HepG2 (cell line): ENCODE data around the gene KLHDC8B. TPM values are rescaled to one million over a fixed set of nuclear protein-coding genes. Genes with fewer than 3 reads are reported as not detected.

Experiments
- ATRX ChIP-seq: sonication (generic); formaldehyde crosslinking; IDR thresholded peaks from 2 replicates; pipeline ENCODE4 v1.4.0; 2020; ENCODE audit warnings: missing genetic modification reagents, borderline replicate concordance
- BHLHE40 ChIP-seq: IDR thresholded peaks from 2 replicates; pipeline ENCODE4 v1.6.1; 2011; ENCODE audit warnings: low read length, improper control_type of control experiment
- CC2D1A ChIP-seq: sonication (generic); formaldehyde crosslinking; IDR thresholded peaks from 2 replicates; pipeline ENCODE4 v1.8.1; 2023; ENCODE audit warnings: mild to moderate bottlenecking, missing genetic modification reagents
- GATAD2A ChIP-seq: IDR thresholded peaks from 2 replicates; pipeline ENCODE4 v1.6.1; 2016
- HNF4A ChIP-seq: sonication (generic); formaldehyde crosslinking; IDR thresholded peaks from 2 replicates; pipeline ENCODE4 v1.4.0; 2020; ENCODE audit warnings: missing genetic modification reagents
- NFE2L2 ChIP-seq: fragments of 150-350 bp; IDR thresholded peaks from 2 replicates; pipeline ENCODE4 v1.6.1; 2014; ENCODE audit warnings: low read length
- NFRKB ChIP-seq: fragments of 450-650 bp; IDR thresholded peaks from 2 replicates; pipeline ENCODE4 v1.6.1; 2017
- NRL ChIP-seq: sonication (generic); formaldehyde crosslinking; IDR thresholded peaks from 2 replicates; pipeline ENCODE4 v1.5.0; 2020; ENCODE audit warnings: missing genetic modification reagents, mild to moderate bottlenecking, moderate library complexity, borderline replicate concordance
- RCOR2 ChIP-seq: IDR thresholded peaks from 2 replicates; pipeline ENCODE4 v1.6.1; 2016; ENCODE audit warnings: missing biosample characterization, missing genetic modification reagents
- THAP9 ChIP-seq: sonication (generic); formaldehyde crosslinking; IDR thresholded peaks from 2 replicates; pipeline ENCODE4; 2020; ENCODE audit warnings: missing genetic modification reagents, mild to moderate bottlenecking, borderline replicate concordance
- YEATS2 ChIP-seq: sonication (generic); formaldehyde crosslinking; IDR thresholded peaks from 2 replicates; pipeline ENCODE4 v1.4.0; 2020; ENCODE audit warnings: missing genetic modification reagents, borderline replicate concordance
- YY1 ChIP-seq: IDR thresholded peaks from 2 replicates; pipeline ENCODE4 v1.6.1; 2011; ENCODE audit warnings: low read length, low read depth, moderate library complexity, mild to moderate bottlenecking; ENCODE audit not compliant: insufficient read depth, insufficient replicate concordance
- ZNF230 ChIP-seq: sonication (generic); formaldehyde crosslinking; IDR thresholded peaks from 2 replicates; pipeline ENCODE4 v1.4.0; 2020; ENCODE audit warnings: mild to moderate bottlenecking, missing genetic modification reagents
- ZNF251 ChIP-seq: sonication (generic); formaldehyde crosslinking; IDR thresholded peaks from 2 replicates; pipeline ENCODE4 v1.9.0; 2021; ENCODE audit warnings: mild to moderate bottlenecking, missing genetic modification reagents
- ZNF546 ChIP-seq: sonication (generic); formaldehyde crosslinking; conservative IDR thresholded peaks from 2 replicates; pipeline ENCODE4 v1.8.1; 2023; ENCODE audit warnings: mild to moderate bottlenecking, missing genetic modification reagents
- ZNF644 ChIP-seq: IDR thresholded peaks from 2 replicates; pipeline ENCODE4 v1.6.1; 2016; ENCODE audit warnings: low read depth
- ZNF678 ChIP-seq: sonication (generic); formaldehyde crosslinking; IDR thresholded peaks from 2 replicates; pipeline ENCODE4 v1.4.0; 2020; ENCODE audit warnings: mild to moderate bottlenecking, missing genetic modification reagents
- ZNF768 ChIP-seq: sonication (generic); formaldehyde crosslinking; IDR thresholded peaks from 2 replicates; pipeline ENCODE4 v1.4.0; 2020; ENCODE audit warnings: missing genetic modification reagents
- ZNF773 ChIP-seq: sonication (generic); formaldehyde crosslinking; IDR thresholded peaks from 2 replicates; pipeline ENCODE4 v1.4.0; 2020; ENCODE audit warnings: missing genetic modification reagents, borderline replicate concordance
- ZSCAN21 ChIP-seq: sonication (generic); formaldehyde crosslinking; IDR thresholded peaks from 2 replicates; pipeline ENCODE4 v1.8.0; 2022; ENCODE audit warnings: mild to moderate bottlenecking, missing genetic modification reagents, moderate library complexity, borderline replicate concordance
- polyA plus RNA-seq, 8 experiments: library from polyadenylated mRNA; depleted of rRNA in 3 of 8; stranded (reverse) in 7 of 8; unstranded in 1 of 8; fragments of >200 nt; fragmentation: Illumina TruSeq in 4 of 8; extraction: Trizol in 4 of 8; gene quantifications; 2 replicates each; pipeline versions ENCODE4 v1.2.1 to v1.2.3, GENCODE V29; 2011 to 2016; ENCODE audit warnings: low read depth in 4 of 8, missing spikeins in 1 of 8, mixed read lengths in 1 of 8; ENCODE audit not compliant: insufficient read depth in 1 of 8
- total RNA-seq, 5 experiments: library from RNA; depleted of rRNA; stranded (reverse); fragments of >200 nt; fragmentation: Illumina TruSeq; extraction: Trizol; gene quantifications; 2 replicates each; pipeline ENCODE4 v1.2.3, GENCODE V29; 2016; ENCODE audit warnings: low read depth in 1 of 5
- TF ChIP-seq, protein P1 (sequence below): sonication (generic); formaldehyde crosslinking; IDR thresholded peaks from 2 replicates; pipeline ENCODE4 v1.5.1; 2020; ENCODE audit warnings: mild to moderate bottlenecking, missing genetic modification reagents, borderline replicate concordance
- TF ChIP-seq, protein P2 (sequence below): sonication (generic); formaldehyde crosslinking; IDR thresholded peaks from 2 replicates; pipeline ENCODE4 v1.5.1; 2020; ENCODE audit warnings: missing genetic modification reagents, mild to moderate bottlenecking, borderline replicate concordance

KLHDC8B gene
- total and polyA plus RNA-seq, 2 of the 13 experiments (the other 11 are each of a cell fraction or from before 2014, with no cell fraction given) = 17.2 to 17.8 TPM

DNA sequence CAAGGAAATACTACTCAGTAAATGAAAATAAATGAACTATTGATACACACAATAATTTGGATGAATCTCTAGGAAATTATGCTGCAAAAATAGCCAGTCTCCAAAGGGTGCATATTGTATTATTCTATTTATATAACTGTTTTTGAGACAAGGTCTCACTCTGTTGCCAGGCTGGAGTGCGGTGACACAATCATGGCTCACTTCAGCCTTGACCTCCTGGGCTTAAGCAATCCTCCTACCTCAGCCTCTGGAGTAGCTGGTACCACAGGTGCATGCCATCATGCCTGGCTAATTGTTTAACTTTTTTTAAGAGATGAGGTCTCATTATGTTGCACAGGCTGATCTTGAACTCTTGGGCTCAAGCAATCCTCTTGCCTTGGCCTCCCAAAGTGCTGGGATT lies 12.5 kb downstream of the KLHDC8B start (continued):
- no peak for TF ChIP-seq ZNF768 (CRISPR knock-in tag)
- TF ChIP-seq ZNF546 (CRISPR knock-in tag) = no peak
- no peak for TF ChIP-seq CC2D1A (CRISPR knock-in tag)
- TF ChIP-seq NRL = no peak
- no peak for TF ChIP-seq ATRX (CRISPR knock-in tag)
- no peak for TF ChIP-seq NFE2L2
- TF ChIP-seq HNF4A (CRISPR knock-in tag) = peak; percentile 67
- TF ChIP-seq ZSCAN21 (CRISPR knock-in tag) = no peak
- no peak for TF ChIP-seq RCOR2 (CRISPR knock-in tag)
- no peak for TF ChIP-seq ZNF251 (CRISPR knock-in tag)
- TF ChIP-seq, protein P1, sequence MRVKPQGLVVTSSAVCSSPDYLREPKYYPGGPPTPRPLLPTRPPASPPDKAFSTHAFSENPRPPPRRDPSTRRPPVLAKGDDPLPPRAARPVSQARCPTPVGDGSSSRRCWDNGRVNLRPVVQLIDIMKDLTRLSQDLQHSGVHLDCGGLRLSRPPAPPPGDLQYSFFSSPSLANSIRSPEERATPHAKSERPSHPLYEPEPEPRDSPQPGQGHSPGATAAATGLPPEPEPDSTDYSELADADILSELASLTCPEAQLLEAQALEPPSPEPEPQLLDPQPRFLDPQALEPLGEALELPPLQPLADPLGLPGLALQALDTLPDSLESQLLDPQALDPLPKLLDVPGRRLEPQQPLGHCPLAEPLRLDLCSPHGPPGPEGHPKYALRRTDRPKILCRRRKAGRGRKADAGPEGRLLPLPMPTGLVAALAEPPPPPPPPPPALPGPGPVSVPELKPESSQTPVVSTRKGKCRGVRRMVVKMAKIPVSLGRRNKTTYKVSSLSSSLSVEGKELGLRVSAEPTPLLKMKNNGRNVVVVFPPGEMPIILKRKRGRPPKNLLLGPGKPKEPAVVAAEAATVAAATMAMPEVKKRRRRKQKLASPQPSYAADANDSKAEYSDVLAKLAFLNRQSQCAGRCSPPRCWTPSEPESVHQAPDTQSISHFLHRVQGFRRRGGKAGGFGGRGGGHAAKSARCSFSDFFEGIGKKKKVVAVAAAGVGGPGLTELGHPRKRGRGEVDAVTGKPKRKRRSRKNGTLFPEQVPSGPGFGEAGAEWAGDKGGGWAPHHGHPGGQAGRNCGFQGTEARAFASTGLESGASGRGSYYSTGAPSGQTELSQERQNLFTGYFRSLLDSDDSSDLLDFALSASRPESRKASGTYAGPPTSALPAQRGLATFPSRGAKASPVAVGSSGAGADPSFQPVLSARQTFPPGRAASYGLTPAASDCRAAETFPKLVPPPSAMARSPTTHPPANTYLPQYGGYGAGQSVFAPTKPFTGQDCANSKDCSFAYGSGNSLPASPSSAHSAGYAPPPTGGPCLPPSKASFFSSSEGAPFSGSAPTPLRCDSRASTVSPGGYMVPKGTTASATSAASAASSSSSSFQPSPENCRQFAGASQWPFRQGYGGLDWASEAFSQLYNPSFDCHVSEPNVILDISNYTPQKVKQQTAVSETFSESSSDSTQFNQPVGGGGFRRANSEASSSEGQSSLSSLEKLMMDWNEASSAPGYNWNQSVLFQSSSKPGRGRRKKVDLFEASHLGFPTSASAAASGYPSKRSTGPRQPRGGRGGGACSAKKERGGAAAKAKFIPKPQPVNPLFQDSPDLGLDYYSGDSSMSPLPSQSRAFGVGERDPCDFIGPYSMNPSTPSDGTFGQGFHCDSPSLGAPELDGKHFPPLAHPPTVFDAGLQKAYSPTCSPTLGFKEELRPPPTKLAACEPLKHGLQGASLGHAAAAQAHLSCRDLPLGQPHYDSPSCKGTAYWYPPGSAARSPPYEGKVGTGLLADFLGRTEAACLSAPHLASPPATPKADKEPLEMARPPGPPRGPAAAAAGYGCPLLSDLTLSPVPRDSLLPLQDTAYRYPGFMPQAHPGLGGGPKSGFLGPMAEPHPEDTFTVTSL = peak; percentile 34; the same call in 1 of the 2 replicates
- no peak for TF ChIP-seq ZNF678 (CRISPR knock-in tag)
- TF ChIP-seq NFRKB = no peak
- peak; percentile 50; the same call in 1 of the 2 replicates for TF ChIP-seq ZNF644 (CRISPR knock-in tag)
- TF ChIP-seq, protein P2, sequence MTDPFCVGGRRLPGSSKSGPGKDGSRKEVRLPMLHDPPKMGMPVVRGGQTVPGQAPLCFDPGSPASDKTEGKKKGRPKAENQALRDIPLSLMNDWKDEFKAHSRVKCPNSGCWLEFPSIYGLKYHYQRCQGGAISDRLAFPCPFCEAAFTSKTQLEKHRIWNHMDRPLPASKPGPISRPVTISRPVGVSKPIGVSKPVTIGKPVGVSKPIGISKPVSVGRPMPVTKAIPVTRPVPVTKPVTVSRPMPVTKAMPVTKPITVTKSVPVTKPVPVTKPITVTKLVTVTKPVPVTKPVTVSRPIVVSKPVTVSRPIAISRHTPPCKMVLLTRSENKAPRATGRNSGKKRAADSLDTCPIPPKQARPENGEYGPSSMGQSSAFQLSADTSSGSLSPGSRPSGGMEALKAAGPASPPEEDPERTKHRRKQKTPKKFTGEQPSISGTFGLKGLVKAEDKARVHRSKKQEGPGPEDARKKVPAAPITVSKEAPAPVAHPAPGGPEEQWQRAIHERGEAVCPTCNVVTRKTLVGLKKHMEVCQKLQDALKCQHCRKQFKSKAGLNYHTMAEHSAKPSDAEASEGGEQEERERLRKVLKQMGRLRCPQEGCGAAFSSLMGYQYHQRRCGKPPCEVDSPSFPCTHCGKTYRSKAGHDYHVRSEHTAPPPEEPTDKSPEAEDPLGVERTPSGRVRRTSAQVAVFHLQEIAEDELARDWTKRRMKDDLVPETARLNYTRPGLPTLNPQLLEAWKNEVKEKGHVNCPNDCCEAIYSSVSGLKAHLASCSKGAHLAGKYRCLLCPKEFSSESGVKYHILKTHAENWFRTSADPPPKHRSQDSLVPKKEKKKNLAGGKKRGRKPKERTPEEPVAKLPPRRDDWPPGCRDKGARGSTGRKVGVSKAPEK (CRISPR knock-in tag) = no peak
- TF ChIP-seq GATAD2A (CRISPR knock-in tag) = peak; percentile 80
- TF ChIP-seq ZNF773 (CRISPR knock-in tag) = no peak
- TF ChIP-seq YY1 = no peak
- no peak for TF ChIP-seq YEATS2 (CRISPR knock-in tag)
- TF ChIP-seq ZNF230 (CRISPR knock-in tag) = no peak
- TF ChIP-seq THAP9 (CRISPR knock-in tag) = no peak
- TF ChIP-seq BHLHE40 = no peak
